GM19025 (cell line): ENCODE measurements around the gene CPEB3.
"Not testable (repeated sequence)": the region's sequence is repeated elsewhere in the genome, so short reads cannot be mapped to it uniquely, and the experiment has no call there.

Experiments used
- ATAC-seq: cut with Tn5 transposase; IDR thresholded peaks from one replicate; pipeline ENCODE4 v1.9.1; 2021; ENCODE audit warnings: mild to moderate bottlenecking, low read depth, moderate library complexity; ENCODE audit not compliant: unreplicated experiment

CPEB3 gene

GRCh38 chr10:92216608-92217007, 74.3 kb downstream of the CPEB3 start:
- not testable (repeated sequence) for ATAC-seq

GRCh38 chr10:92215222-92215621, 75.7 kb downstream of the CPEB3 start:
- not testable (repeated sequence) for ATAC-seq

GRCh38 chr10:92213049-92213448, 77.8 kb downstream of the CPEB3 start:
- no peak for ATAC-seq

GRCh38 chr10:92208736-92209135, 82.1 kb downstream of the CPEB3 start:
- ATAC-seq = no peak

GRCh38 chr10:92208157-92208720, 82.6 kb downstream of the CPEB3 start:
- ATAC-seq = no peak

GRCh38 chr10:92207061-92207460, 83.8 kb downstream of the CPEB3 start:
- no peak for ATAC-seq

- ATAC-seq = no peak
Observed at GRCh38 chr10:92203919-92204623, 86.8 kb downstream of the CPEB3 start.

GRCh38 chr10:92202536-92202935, 88.3 kb downstream of the CPEB3 start:
- ATAC-seq = no peak

- no peak for ATAC-seq
Observed at GRCh38 chr10:92200564-92200963, 90.3 kb downstream of the CPEB3 start.

- no peak for ATAC-seq
Observed at GRCh38 chr10:92187101-92187500, 103.8 kb downstream of the CPEB3 start.

GRCh38 chr10:92184977-92185376, 105.9 kb downstream of the CPEB3 start:
- no peak for ATAC-seq

- ATAC-seq = no peak
Observed at GRCh38 chr10:92183199-92183598, 107.7 kb downstream of the CPEB3 start.

GRCh38 chr10:92181575-92181974, 109.3 kb downstream of the CPEB3 start:
- ATAC-seq = no peak

GRCh38 chr10:92180399-92180798, 110.5 kb downstream of the CPEB3 start:
- no peak for ATAC-seq

- no peak for ATAC-seq
Observed at GRCh38 chr10:92177546-92177945, 113.3 kb downstream of the CPEB3 start.

- no peak for ATAC-seq
Observed at GRCh38 chr10:92175164-92175563, 115.7 kb downstream of the CPEB3 start.

GRCh38 chr10:92173996-92174395, 116.9 kb downstream of the CPEB3 start:
- no peak for ATAC-seq

GRCh38 chr10:92164036-92164696, 126.7 kb downstream of the CPEB3 start:
- ATAC-seq = no peak

GRCh38 chr10:92162541-92162940, 128.3 kb downstream of the CPEB3 start:
- no peak for ATAC-seq

- ATAC-seq = no peak
Observed at GRCh38 chr10:92156874-92157773, 133.8 kb downstream of the CPEB3 start.

- no peak for ATAC-seq
Observed at GRCh38 chr10:92150823-92151222, 140.1 kb downstream of the CPEB3 start.
